Kidney glomerular epithelial cell (primary cell): ENCODE measurements around the gene CTDSP1.
A peak's percentile ranks its signal among the peaks of the same experiment; 100 is the strongest.

Experiments used
- DNase-seq: peaks from one replicate; lab custom pipeline; 2025; lab: John Stamatoyannopoulos, UW

Gene CTDSP1

DNA sequence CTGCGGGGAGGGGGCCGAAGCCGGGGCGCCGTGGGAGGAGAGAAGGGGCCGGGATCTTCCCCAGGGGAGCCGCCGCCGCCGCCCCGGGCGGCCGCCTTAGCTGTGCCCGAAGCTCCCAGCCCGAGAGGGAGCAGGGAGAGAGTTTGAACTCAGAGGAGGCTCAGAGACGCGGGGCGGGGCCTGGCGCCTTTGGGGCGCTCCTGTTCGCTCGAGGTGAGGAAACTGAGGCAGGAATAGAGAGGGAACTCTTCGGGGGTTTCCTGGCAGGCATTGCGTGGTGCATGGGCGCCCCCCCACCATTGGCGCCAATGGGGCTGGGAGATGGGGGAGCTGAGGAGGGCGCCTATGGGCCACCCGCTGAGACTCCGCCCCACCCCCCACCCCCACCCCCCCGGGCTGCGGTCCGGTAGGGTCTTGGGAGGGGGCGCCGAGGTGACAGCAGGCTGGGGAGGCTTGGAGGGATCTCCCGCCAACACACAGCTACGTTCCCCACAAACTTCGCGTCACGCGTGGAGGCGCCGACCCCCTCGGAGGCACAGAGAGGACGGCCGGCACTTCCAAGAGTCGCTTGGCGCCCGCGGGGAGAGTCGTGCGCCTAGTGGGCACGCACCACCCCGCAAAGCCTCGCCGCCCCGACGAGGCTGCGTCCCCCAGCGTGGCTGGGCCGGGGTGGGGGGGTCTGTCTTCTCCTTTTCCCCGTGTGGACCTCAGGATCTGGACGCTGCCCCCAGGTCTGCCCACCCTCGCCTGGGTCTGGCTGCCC is 680 bp downstream of the CTDSP1 start:
- no peak for DNase-seq

DNA sequence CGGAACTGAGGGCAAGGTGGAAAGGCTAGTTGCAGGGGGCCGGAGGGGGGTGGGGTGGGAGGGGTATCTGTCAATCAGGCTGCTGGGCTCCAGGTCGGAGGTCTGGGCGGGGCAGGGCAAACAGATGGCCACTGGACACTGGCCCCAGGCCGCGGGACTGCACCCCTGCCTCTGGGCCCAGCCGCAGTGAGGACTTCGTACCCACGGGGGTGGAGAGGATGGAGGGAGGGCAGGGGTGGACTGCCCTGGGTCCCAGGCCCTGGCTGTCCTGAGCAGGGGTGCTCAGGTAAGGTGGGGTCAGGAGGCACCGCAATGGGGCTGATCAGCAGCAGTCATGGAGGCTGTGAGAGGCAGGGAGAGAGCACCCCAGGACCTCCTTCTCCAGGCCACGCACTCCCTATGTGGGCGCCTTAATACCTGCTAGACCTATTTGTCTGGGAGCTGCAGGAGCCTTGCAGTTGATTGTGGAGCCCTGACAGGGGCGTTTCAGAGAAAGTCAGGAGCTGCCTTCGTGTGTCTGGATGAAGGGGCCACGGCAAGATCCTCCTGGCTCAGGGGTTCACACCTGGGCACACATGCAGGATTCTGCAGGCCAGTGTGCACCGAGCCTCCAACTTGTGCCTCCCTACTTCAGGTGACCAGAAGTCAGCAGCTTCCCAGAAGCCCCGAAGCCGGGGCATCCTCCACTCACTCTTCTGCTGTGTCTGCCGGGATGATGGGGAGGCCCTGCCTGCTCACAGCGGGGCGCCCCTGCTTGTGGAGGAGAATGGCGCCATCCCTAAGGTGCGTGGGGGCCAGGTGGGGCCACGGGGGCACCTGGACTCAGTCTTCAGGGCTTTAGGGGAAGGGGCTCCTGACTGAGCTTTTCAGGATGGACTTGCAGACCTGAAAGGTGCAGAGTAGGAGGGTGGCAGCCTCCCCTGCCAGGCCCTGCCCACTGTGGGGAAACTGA is 1.5 kb downstream of the CTDSP1 start:
- no peak for DNase-seq

DNA sequence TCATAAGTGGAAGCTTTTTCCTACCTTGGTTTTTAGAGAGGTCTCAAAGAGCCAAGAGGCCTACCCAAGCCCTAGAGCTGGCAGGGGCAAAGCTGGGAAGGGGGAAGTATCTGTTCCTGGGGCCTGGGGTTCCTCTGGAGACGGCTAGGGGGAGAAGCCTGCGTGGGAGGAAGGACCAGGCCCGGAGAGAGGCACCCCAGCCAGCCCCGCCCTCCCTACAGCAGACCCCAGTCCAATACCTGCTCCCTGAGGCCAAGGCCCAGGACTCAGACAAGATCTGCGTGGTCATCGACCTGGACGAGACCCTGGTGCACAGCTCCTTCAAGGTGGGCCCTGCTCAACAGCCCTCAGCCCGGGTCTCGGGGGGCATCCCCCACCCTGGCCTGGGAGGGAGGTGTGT is 2.2 kb downstream of the CTDSP1 start:
- no peak for DNase-seq

DNA sequence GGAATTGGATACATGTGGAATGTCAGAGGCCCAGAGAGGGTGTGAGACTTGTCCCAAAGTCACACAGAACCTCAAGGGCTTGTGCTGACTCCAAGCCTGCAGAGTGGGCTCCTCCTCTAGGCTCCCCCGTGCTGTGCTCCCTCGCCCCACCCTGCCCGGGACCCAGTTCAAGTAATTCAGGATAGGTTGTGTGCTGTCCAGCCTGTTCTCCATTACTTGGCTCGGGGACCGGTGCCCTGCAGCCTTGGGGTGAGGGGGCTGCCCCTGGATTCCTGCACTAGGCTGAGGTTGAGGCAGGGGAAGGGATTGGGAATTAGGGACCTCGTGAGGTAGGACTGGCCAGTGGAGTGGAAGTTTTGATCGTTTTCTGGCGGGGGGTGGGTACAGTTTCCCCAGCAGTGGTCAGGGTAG is 2.8 kb downstream of the CTDSP1 start:
- DNase-seq: no peak

DNA sequence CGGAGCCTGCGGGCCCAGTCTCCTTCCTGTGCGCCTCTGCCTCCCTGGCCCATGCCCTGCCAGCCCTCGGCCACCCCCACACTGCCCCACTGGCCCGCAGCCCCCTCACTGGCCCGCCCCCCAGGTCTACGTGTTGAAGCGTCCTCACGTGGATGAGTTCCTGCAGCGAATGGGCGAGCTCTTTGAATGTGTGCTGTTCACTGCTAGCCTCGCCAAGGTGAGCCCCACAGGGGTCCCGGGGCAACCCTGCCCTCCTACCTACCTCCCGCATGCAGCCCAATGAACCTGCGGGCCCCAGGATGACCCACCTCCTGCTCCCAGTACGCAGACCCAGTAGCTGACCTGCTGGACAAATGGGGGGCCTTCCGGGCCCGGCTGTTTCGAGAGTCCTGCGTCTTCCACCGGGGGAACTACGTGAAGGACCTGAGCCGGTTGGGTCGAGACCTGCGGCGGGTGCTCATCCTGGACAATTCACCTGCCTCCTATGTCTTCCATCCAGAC is 3.3 kb downstream of the CTDSP1 start:
- no peak for DNase-seq

DNA sequence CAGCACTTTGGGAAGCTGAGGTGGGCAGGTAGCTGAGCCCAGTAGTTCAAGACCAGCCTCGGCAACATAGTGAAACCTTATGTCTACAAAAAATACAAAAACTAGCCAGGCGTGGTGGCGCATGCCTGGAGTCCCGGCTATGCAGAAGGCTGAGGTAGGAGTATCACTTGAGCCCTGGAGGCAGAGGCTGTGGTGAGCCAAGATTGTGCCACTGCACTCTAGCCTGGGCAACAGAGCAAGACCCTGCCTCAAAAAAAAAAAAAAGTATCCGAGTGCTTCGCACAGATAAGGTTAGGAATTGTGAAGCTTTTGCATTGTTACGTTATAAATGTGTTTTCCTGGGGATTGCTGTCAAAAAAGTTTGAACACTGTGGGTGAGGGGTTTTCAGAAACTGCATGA is 4.1 kb downstream of the CTDSP1 start:
- no peak for DNase-seq

DNA sequence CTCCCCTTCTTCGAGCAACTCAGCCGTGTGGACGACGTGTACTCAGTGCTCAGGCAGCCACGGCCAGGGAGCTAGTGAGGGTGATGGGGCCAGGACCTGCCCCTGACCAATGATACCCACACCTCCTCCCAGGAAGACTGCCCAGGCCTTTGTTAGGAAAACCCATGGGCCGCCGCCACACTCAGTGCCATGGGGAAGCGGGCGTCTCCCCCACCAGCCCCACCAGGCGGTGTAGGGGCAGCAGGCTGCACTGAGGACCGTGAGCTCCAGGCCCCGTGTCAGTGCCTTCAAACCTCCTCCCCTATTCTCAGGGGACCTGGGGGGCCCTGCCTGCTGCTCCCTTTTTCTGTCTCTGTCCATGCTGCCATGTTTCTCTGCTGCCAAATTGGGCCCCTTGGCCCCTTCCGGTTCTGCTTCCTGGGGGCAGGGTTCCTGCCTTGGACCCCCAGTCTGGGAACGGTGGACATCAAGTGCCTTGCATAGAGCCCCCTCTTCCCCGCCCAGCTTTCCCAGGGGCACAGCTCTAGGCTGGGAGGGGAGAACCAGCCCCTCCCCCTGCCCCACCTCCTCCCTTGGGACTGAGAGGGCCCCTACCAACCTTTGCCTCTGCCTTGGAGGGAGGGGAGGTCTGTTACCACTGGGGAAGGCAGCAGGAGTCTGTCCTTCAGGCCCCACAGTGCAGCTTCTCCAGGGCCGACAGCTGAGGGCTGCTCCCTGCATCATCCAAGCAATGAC is 4.8 kb downstream of the CTDSP1 start:
- DNase-seq: no peak

DNA sequence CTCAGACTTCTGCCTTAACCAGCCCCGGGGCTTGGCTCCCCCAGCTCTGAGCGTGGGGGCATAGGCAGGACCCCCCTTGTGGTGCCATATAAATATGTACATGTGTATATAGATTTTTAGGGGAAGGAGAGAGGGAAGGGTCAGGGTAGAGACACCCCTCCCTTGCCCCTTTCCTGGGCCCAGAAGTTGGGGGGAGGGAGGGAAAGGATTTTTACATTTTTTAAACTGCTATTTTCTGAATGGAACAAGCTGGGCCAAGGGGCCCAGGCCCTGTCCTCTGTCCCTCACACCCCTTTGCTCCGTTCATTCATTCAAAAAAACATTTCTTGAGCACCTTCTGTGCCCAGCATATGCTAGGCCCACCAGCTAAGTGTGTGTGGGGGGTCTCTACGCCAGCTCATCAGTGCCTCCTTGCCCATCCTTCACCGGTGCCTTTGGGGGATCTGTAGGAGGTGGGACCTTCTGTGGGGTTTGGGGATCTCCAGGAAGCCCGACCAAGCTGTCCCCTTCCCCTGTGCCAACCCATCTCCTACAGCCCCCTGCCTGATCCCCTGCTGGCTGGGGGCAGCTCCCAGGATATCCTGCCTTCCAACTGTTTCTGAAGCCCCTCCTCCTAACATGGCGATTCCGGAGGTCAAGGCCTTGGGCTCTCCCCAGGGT is 5.5 kb downstream of the CTDSP1 start:
- DNase-seq: no peak

DNA sequence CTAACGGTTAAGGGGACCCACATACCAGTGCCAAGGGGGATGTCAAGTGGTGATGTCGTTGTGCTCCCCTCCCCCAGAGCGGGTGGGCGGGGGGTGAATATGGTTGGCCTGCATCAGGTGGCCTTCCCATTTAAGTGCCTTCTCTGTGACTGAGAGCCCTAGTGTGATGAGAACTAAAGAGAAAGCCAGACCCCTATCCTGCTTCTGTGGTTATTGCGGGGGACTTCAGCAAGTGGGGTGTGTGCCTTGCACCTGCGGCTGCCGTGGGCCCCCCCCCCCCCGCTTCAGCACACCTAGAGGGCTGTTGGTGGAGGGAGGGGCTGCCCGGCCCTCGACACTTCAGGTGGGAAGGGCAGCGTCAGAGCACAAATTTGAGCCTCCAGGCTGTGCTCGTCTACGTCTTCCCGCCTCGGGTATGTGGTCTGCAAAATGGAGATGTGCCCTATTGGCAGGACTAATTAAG is 6.1 kb downstream of the CTDSP1 start:
- DNase-seq: no peak

DNA sequence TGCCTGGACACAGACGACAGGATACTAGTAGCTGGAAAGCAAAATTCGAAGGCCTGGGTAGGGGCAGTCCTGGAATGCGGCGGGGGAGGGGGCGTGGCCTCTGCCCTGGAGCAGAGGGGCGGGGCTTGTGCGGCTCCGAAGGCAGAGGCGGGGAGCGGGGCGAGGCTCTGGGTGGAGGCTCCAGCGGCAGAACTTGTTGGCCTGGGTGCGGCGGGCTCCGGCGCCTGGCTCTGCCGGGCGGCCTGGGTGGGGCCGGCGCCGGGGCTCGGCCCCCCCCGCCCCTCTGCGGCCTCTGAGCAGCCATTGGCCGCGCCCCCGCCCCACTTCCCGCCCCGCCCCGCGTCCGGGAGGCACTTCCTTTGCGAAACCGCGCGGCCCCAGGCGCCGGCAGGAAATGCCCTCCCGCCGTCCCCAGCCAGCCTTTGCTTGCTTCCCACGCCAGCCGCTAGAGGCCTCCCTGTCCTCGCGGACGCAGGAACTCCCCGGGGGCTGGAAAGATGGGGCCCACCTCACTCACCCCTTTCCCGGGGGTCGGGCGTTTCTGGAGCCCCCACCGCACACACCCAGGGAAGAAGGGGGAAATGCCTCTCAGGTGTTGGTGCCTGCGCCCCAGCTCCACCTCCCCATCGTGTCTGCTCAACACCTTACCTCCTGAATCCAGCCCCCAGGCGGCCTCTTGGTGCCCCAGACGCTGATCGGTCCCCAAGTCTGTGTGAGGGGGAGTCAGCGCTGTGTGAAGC is 6.7 kb downstream of the CTDSP1 start:
- peak; percentile 90 for DNase-seq

DNA sequence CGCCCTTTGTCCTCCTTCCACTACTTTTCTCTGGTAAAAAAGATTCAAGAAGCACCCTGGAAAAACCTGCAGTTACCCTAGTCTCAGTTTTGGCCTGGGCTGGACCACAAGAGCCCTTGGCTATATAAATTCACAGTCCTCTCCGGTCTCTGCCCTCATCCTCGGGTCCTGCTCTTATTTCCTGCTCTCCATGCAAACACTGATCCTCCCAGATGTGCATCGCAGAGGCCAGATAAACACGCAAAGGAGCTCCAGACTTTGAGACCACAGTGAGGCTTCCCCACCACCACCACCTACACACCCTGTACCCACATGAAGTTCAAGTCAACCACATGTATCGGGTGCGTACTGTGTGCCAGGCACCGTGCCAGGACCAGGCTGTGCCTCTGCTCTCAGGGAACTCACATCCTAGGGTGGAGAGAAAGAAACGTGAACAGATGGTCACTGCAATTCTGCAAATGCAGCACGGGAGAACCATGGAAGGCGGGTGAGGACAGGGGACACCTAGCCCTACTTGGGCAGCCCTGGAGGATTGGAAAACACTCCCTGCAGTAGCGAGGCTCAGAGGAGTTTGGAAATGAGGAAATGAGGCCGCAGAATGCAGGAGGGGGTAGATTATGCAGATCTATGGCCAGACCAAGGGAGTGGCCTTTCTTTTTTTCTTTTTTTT is 7.4 kb downstream of the CTDSP1 start:
- DNase-seq: peak; percentile 52

DNA sequence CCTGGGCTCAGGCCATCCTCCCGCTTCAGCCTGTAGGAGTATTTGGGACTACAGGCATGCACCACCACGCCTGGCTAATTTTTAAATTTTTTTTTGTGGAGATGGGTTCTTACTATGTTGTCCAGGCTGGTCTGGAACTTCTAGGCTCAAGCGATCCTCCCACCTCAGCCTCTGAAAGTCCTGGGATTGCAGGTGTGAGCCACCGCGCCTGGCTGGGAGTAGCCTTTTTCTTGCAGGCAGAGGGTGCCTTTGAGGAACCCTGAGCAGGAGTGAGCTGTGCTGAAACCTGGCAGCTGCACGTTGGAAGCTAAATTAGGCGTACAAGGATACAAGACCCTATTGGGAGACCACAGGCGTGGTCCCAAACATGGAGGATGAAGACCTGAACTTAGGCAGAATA is 8.0 kb downstream of the CTDSP1 start:
- no peak for DNase-seq

DNA sequence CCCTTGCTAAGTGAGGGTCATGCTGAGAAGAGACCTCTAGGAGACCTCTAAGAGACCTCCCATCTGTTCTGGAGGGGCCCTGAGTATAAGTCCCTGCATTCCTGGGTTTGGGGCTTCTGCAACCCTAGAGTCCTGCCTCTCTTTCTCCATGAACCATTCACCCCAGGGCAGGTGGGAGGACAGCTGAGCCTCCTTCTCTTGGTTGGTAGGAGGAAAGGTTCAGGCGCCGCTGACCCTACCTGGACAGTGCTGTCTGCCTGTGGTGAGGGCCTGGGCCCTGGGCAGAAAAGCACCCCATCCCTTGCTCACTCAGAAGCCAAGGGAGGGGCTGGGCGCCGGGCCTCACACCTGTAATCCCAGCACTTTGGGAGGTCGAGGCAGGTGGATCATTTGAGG is 18.7 kb downstream of the CTDSP1 start:
- DNase-seq: no peak

DNA sequence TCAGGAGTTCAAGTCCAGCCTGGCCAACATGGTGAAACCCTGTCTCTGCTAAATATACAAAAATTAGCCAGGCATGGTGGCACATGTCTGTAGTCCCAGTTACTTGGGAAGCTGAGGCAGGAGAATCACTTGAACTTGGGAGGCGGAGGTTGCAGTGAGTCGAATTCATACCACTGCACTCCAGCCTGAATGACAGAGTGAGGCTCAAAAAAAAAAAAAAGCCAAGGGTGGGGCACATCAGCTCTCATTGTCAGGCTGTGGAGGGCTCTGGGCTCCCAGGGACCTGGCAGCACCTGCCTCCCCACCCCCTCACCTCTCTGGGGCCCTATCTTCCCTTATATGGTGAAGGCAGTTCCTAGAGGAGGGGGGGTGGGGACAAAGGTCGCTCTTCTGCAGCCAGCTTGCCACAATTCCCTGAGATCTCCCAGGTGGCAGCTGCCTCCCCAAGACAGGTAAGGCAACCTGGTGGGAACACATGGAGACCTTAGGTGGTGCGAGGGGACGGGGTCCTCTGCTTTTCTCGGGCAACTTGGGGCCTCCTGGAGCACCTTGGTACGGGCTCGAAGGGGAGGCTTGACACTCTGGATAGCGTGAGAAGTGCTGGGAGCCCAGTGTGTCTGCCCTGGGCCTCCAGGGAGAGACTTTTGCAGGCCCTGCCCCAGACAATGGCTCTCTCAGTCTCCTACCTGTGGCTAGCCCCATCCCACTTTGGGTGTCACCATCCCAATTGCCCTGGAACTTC is 19.2 kb downstream of the CTDSP1 start, which contains the start of gene VIL1:
Gene VIL1, plus strand, starts transcription at position 407 of the 742 bp plus-strand sequence. CDS start 4,656 bp downstream, outside the sequence.
- DNase-seq: no peak

DNA sequence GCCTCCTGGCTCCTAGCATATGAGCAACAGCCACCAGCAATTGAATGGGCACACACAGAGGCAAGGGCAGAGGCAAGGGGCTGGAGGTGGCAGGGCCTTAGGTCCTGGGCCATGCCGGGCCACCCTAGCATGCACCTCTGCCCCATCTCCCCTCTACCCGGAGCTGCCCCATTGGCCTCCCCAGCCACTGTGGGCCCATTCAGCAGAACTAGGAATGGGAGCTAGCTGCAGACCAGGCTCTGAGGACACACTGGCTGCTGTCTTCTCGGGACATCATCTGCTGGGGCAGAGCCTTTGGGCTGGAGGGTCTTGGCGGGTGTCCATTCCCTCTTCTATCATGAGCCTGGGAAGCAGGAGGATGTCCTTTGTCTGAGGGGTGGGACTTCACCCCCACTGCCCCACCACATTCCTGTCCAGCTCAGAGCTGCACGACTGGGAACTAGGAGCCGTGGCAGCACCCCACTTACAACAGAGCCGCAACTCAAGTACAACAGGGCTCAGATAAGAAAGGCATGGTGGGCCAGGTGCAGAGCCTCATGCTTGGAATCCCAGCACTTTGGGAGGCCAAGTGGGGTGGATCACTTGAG is 20.1 kb downstream of the CTDSP1 start:
- DNase-seq: no peak

DNA sequence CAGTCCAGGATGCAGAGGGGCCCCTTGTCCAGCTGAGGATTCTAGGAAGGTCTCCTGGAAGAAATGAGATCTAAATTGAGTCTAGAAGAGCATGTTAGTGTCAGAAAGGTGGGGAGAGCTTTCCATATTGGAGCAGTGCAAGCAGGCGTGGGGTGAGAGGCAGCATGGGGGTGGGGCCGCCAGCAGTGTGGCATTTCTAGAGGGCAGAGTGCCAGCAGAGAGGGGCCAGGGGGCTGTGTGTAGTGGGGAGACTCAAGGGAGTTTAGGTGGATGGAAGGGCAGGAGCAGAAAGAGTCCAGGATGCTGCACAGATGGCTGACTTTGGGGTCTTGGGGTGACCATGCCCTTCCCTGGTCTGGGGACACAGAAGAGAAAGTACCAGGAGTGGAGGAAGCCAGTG is 21.4 kb downstream of the CTDSP1 start:
- DNase-seq: no peak

DNA sequence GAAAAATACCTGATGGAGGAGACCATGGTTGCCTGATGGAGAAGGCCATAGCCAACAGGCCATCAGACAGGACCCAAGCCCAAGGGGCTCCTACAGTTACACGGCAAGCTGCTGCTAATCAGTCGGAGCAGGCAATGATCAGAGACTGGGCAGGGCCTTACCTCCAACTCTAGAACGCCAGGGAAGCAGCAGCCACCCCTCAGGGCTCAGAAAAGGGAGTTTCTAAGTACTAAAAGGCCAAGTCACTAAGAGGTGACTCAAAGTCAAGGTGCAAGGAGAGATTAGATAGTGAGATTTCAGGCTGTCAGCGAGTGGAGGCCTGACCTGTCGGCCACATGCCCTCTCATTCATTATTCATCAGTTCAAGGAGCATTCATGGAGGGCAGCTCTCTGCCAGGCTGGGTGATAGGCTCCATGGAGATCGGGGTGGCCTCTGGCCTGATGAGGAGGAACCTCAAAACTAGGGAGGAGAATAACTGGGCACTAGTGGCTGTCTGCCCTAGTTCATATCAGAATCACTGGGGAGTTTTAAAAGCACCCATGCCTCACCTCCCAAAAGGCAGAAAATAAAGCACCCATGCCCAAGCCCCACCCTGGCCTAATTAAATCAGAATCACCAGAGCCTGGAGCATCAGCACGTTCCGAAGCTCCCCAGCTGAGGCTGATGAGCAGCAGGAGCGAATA is 22.9 kb downstream of the CTDSP1 start:
- DNase-seq: no peak

DNA sequence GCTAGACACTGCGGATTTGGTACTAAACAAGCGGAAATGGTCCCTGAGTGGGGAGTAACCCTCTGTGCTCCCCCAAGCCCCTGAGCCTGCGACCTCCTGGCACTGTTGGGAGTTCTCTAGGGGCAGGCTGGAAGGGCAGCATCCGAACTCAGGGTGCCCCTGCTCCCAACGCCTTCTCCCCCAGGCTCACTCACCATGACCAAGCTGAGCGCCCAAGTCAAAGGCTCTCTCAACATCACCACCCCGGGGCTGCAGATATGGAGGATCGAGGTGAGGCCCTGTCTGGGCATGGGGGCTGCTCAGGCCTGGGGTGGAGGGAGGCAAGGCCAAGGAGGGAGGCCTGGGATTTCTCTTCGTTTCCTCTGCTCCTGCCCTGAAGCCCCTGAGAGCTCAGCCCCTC is 23.9 kb downstream of the CTDSP1 start:
- no peak for DNase-seq

DNA sequence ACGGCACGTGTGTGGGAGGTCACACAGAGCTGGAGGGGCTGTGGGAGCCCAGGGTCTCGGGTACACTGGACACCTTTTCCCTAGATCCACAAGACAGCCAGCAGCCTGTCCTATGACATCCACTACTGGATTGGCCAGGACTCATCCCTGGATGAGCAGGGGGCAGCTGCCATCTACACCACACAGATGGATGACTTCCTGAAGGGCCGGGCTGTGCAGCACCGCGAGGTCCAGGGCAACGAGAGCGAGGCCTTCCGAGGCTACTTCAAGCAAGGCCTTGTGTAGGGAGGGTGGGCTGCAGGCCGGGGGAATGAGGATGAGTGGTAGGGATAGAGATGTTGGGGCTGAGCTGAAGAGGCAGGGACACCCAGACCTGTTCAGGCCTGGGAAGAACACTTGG is 25.9 kb downstream of the CTDSP1 start:
- DNase-seq: no peak
